ENCODE results near the gene ZNF43. TPM values are rescaled to one million over a fixed set of nuclear protein-coding genes. Genes with fewer than 3 reads are reported as not detected.
"Not testable (repeated sequence)": the region's sequence is repeated elsewhere in the genome, so short reads cannot be mapped to it uniquely, and the experiment has no call there.

The ZNF43 gene
- total RNA-seq, 2 donors from 2014 or later = 60.6 to 72.7 TPM

DNA sequence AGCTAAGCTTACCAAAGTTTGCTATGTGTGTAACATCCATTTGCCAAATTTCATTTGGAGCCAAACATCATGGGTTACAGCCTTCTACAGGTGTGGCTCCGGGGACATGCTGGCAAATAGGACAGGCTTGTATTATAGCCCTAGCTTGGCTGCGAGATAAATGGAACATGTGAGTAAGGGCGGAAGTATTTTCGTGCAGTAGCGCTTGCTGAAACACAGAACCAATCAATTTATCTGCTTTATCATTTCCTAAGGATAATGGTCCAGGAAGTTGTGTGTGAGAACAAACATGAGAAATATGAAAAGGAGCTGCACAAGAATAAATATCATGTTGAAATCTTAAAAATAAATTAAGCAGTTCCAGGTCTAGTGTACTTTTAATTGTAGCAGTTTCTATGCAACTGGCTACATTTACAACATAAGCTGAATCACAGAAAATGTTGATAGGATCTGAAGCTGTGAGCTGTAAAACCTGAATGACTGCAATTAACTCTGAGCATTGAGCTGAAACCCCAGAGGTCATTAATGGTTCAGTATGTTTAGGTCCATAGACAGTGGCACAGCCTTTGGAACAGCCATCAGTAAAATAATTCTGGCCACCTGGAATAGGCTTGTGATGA lies 46.4 kb downstream of the ZNF43 start:
- Histone ChIP-seq H3K4me1 (ENCODE audit: control insufficient read depth, insufficient read depth, low read length) (no peaks in the 10 kb centered on the region), H3K9me3 (ENCODE audit: control insufficient read depth, low read length) (peaks cover 45% of the 10 kb centered on the region), H3K36me3 (ENCODE audit: control insufficient read depth, insufficient read depth, low read length) (no peaks in the 10 kb centered on the region), H3K4me3 (ENCODE audit: low read length) (no peak overlapping the region), H3K27ac (ENCODE audit: low read depth, low read length) (no peak overlapping the region), H3K9ac (ENCODE audit: extremely low read depth, low read length, poor library complexity, severe bottlenecking) (no peak overlapping the region), H3K27me3 (ENCODE audit: control insufficient read depth, insufficient read depth, low read length, poor library complexity, severe bottlenecking) (no peaks in the 10 kb centered on the region)
- Mint-ChIP-seq H3K9me3 (peaks cover 72% of the 10 kb centered on the region), H3K36me3 (ENCODE audit: low read depth) (no peaks in the 10 kb centered on the region), H3K27me3 (ENCODE audit: insufficient read depth) (no peaks in the 10 kb centered on the region), H3K4me1 (no peaks in the 10 kb centered on the region), H3K27ac (no peak overlapping the region), H3K4me3 (no peak overlapping the region)
- DNase-seq = no peak
- WGBS, 2 experiments (ENCODE audit: insufficient coverage in 1 of 2, insufficient read length in 1 of 2) = 84 to 100% methylated on average over 1 to 5 of the region's 5 CpGs
- TF ChIP-seq, protein P1, sequence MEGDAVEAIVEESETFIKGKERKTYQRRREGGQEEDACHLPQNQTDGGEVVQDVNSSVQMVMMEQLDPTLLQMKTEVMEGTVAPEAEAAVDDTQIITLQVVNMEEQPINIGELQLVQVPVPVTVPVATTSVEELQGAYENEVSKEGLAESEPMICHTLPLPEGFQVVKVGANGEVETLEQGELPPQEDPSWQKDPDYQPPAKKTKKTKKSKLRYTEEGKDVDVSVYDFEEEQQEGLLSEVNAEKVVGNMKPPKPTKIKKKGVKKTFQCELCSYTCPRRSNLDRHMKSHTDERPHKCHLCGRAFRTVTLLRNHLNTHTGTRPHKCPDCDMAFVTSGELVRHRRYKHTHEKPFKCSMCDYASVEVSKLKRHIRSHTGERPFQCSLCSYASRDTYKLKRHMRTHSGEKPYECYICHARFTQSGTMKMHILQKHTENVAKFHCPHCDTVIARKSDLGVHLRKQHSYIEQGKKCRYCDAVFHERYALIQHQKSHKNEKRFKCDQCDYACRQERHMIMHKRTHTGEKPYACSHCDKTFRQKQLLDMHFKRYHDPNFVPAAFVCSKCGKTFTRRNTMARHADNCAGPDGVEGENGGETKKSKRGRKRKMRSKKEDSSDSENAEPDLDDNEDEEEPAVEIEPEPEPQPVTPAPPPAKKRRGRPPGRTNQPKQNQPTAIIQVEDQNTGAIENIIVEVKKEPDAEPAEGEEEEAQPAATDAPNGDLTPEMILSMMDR (conservative IDR thresholded peaks at IDR 0.05) = no peak

DNA sequence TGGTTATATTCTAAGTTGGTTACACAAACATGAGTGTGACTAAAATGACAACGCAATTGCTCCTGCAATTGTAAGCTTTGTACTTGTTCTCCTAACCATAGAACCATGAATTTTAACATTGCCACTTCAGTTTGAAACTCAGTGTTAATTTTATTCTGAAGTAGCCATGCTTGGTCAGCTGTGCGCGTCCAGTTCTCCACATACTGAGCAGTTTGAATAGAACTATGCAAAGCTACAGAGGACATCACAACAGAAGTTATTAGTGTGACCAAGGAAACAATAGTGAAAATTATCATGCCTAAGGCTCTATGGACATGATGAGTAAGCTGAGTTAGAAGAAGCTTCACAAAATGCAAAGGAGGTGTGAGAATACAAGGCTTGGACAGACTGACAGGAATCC lies 49.0 kb downstream of the ZNF43 start:
- Mint-ChIP-seq H3K27ac (no peak overlapping the region), H3K4me3 (no peak overlapping the region), H3K9me3 (peaks cover 63% of the 10 kb centered on the region), H3K4me1 (no peaks in the 10 kb centered on the region), H3K36me3 (ENCODE audit: low read depth) (no peaks in the 10 kb centered on the region), H3K27me3 (ENCODE audit: insufficient read depth) (no peaks in the 10 kb centered on the region)
- Histone ChIP-seq H3K27me3 (ENCODE audit: control insufficient read depth, insufficient read depth, low read length, poor library complexity, severe bottlenecking) (no peaks in the 10 kb centered on the region), H3K9me3 (ENCODE audit: control insufficient read depth, low read length) (peaks cover 39% of the 10 kb centered on the region), H3K9ac (ENCODE audit: extremely low read depth, low read length, poor library complexity, severe bottlenecking) (no peak overlapping the region), H3K27ac (ENCODE audit: low read depth, low read length) (no peak overlapping the region), H3K4me3 (ENCODE audit: low read length) (no peak overlapping the region), H3K36me3 (ENCODE audit: control insufficient read depth, insufficient read depth, low read length) (no peaks in the 10 kb centered on the region), H3K4me1 (ENCODE audit: control insufficient read depth, insufficient read depth, low read length) (no peaks in the 10 kb centered on the region)
- WGBS, 2 experiments (ENCODE audit: insufficient coverage in 1 of 2, insufficient read length in 1 of 2) = 85 to 100% methylated on average over 3 of the region's 3 CpGs
- DNase-seq = no peak
- TF ChIP-seq, protein P1 (conservative IDR thresholded peaks at IDR 0.05) = no peak

DNA sequence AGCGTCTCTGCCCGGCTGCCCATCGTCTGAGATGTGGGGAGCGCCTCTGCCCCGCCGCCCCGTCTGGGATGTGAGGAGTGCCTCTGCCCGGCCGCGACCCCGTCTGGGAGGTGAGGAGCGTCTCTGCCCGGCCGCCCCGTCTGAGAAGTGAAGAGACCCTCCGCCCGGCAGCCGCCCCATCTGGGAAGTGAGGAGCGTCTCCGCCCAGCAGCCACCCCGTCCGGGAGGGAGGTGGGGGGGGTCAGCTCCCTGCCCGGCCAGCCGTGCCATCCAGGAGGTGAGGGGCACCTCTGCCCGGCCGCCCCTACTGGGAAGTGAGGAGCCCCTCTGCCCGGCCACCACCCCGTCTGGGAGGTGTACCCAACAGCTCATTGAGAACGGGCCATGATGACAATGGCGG lies 60.2 kb downstream of the ZNF43 start:
- not testable (repeated sequence) for H3K27ac ChIP-seq (ENCODE audit: low read depth, low read length); H3K4me1 Mint-ChIP-seq; H3K9me3 ChIP-seq (ENCODE audit: control insufficient read depth, low read length); DNase-seq; H3K4me1 ChIP-seq (ENCODE audit: control insufficient read depth, insufficient read depth, low read length); H3K27me3 Mint-ChIP-seq (ENCODE audit: insufficient read depth); H3K27me3 ChIP-seq (ENCODE audit: control insufficient read depth, insufficient read depth, low read length, poor library complexity, severe bottlenecking); H3K36me3 ChIP-seq (ENCODE audit: control insufficient read depth, insufficient read depth, low read length); H3K27ac Mint-ChIP-seq; H3K9ac ChIP-seq (ENCODE audit: extremely low read depth, low read length, poor library complexity, severe bottlenecking); H3K4me3 ChIP-seq (ENCODE audit: low read length); H3K4me3 Mint-ChIP-seq; H3K36me3 Mint-ChIP-seq (ENCODE audit: low read depth)
- H3K9me3 Mint-ChIP-seq = peaks cover 39% of the 10 kb centered on the region
- 93% methylated on average over 22 of the region's 30 CpGs; no CpG with 5 or more reads in 1 of the 2 experiments for WGBS, 2 experiments (ENCODE audit: insufficient coverage in 1 of 2, insufficient read length in 1 of 2)

Measured in endodermal cell (in vitro differentiated cells).